Measurements from ENCODE around the gene PSMB2.

The PSMB2 gene

GRCh38 chr1:35570589-35571137 is 70.7 kb downstream of the PSMB2 start:
- TF ChIP-seq, protein P1, sequence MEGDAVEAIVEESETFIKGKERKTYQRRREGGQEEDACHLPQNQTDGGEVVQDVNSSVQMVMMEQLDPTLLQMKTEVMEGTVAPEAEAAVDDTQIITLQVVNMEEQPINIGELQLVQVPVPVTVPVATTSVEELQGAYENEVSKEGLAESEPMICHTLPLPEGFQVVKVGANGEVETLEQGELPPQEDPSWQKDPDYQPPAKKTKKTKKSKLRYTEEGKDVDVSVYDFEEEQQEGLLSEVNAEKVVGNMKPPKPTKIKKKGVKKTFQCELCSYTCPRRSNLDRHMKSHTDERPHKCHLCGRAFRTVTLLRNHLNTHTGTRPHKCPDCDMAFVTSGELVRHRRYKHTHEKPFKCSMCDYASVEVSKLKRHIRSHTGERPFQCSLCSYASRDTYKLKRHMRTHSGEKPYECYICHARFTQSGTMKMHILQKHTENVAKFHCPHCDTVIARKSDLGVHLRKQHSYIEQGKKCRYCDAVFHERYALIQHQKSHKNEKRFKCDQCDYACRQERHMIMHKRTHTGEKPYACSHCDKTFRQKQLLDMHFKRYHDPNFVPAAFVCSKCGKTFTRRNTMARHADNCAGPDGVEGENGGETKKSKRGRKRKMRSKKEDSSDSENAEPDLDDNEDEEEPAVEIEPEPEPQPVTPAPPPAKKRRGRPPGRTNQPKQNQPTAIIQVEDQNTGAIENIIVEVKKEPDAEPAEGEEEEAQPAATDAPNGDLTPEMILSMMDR (IDR thresholded peaks at IDR 0.05; ENCODE audit: low read depth, low read length) = no peak
- DNase-seq = no peak
- no peaks in the 10 kb centered on the region for H3K27me3 ChIP-seq
- H3K9me3 ChIP-seq = no peaks in the 10 kb centered on the region
- no peaks in the 10 kb centered on the region for H3K4me1 ChIP-seq
- no peak overlapping the region for H3K4me3 ChIP-seq (ENCODE audit: low read depth, low read length)
- no peaks in the 10 kb centered on the region for H3K36me3 ChIP-seq

DNA sequence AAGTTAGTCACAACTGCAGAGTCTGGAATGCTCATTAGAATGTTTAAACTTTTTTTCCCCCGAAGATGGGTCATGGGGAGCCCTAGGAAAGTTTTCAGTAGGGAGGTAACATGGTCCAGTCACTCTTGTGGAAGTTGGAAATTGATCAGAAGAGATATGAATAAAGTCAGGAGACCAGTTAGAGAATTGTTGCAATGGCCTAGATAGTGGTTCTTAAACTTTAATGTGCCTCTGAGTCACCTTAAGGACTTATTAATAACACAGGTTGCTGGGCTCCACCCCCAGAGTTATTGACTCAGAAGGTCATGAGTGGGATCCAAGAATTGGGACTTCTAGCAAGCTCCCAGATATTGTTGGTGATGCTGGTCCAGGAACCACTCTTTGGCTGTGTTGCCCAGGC is 71.4 kb downstream of the PSMB2 start:
- Histone ChIP-seq H3K36me3 (no peaks in the 10 kb centered on the region), H3K4me1 (no peaks in the 10 kb centered on the region), H3K9me3 (no peaks in the 10 kb centered on the region), H3K27me3 (no peaks in the 10 kb centered on the region), H3K4me3 (ENCODE audit: low read depth, low read length) (no peak overlapping the region)
- TF ChIP-seq, protein P1 (IDR thresholded peaks at IDR 0.05; ENCODE audit: low read depth, low read length) = no peak
- DNase-seq = no peak

DNA sequence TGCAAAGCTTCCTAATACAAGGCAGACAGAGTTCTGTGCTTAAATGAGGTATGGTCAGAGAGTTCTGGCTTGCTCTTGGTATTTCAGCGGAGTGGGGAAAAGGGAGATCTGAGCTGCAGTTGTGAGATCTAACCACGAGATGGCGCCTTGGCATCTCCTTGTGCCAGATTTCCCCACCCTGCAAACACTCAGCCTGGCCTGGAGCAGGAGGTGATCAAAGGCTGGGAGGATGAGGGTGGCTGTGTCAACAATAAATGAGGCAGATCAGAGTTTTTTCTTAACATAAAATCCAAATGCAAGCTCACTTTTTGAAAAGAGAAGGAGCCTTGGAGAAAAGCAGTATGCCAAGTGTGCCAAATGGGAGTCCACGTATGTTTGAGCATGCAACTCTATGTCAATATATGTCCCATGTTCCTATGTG is 72.3 kb downstream of the PSMB2 start:
- Histone ChIP-seq H3K9me3 (no peaks in the 10 kb centered on the region), H3K27me3 (no peaks in the 10 kb centered on the region), H3K36me3 (peaks cover 3% of the 10 kb centered on the region; the same call in 1 of the 2 replicates), H3K4me1 (no peaks in the 10 kb centered on the region), H3K4me3 (ENCODE audit: low read depth, low read length) (no peak overlapping the region)
- DNase-seq = peak; percentile 63
- TF ChIP-seq, protein P1 (IDR thresholded peaks at IDR 0.05; ENCODE audit: low read depth, low read length) = peak; percentile 78

DNA sequence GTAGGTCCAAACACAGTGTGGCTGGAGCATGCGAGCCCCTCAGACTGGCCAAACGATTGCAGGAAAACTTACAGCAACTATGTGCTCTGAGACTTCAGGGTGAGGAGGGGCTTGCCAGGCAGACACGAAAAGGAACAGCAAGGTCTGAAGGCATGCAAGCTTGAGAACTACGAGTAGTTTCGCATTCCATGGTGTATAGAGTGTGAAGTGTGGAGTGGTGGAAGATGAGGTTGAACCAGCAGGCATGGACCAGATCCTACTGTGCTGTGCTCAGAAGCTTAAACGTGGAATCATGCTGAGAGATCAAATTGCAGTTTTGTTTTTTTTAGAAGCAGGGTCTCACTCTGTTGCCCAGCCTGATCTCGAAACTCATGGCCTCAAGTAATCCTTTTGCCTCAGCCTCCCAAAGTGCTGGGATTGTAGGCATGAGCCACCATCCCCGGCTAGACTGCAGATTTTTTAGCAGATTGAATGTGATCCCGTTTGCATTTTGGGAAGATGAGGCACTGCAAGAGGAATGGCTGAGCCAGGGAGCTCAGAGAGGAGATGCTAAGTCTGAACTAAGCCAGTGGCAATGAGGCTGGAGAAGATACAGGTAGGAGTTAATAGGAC is 73.3 kb downstream of the PSMB2 start:
- Histone ChIP-seq H3K4me1 (no peaks in the 10 kb centered on the region), H3K27me3 (no peaks in the 10 kb centered on the region), H3K4me3 (ENCODE audit: low read depth, low read length) (no peak overlapping the region), H3K9me3 (no peaks in the 10 kb centered on the region), H3K36me3 (peaks cover 3% of the 10 kb centered on the region; the same call in 1 of the 2 replicates)
- TF ChIP-seq, protein P1 (IDR thresholded peaks at IDR 0.05; ENCODE audit: low read depth, low read length) = no peak
- DNase-seq = no peak

DNA sequence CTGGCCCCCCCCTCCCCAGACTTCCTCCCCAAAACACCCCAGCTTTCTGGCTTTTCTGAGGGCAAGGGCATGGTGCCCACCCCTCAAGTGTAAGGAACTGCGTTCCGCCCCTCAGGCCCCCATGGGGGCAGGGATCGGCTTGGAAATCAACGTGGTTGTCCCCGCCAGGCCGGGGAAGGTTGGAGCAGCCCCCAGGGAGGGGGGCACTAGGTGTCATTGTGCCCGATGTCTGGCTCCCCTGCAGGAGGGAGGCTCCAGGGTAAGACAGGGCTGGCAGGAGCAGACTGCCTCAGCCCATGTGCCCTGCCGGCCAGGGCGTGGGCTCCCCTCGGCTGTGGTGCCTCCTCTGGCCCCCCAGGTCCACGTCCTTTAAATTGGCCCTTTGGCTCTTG is 75.6 kb downstream of the PSMB2 start:
- no peak for DNase-seq
- no peaks in the 10 kb centered on the region for H3K27me3 ChIP-seq
- no peak overlapping the region for H3K4me3 ChIP-seq (ENCODE audit: low read depth, low read length)
- TF ChIP-seq, protein P1 (IDR thresholded peaks at IDR 0.05; ENCODE audit: low read depth, low read length) = no peak
- H3K36me3 ChIP-seq = peaks cover 6% of the 10 kb centered on the region
- H3K4me1 ChIP-seq = no peaks in the 10 kb centered on the region
- H3K9me3 ChIP-seq = no peaks in the 10 kb centered on the region

Measured in BE2C (cell line).